GM12874 (cell line): ENCODE results near the gene HCN2.

Experiments
- CTCF ChIP-seq: IDR thresholded peaks from 2 replicates; pipeline ENCODE4 v1.5.1; 2011; ENCODE audit warnings: low read depth, mild to moderate bottlenecking, control low read depth, low read length, moderate library complexity; ENCODE audit not compliant: insufficient read depth

The HCN2 gene

GRCh38 chr19:560121-560520 lies 29.6 kb upstream of the HCN2 start:
- no peak for TF ChIP-seq CTCF

- TF ChIP-seq CTCF = no peak
Measured at GRCh38 chr19:566403-566802, 23.3 kb upstream of the HCN2 start.

GRCh38 chr19:566844-567243 lies 22.8 kb upstream of the HCN2 start:
- TF ChIP-seq CTCF = no peak

- no peak for TF ChIP-seq CTCF
Measured at GRCh38 chr19:567296-567900, 22.3 kb upstream of the HCN2 start.

GRCh38 chr19:570251-570686 lies 19.4 kb upstream of the HCN2 start:
- TF ChIP-seq CTCF = no peak

- no peak for TF ChIP-seq CTCF
Measured at GRCh38 chr19:570937-571565, 18.6 kb upstream of the HCN2 start.

- no peak for TF ChIP-seq CTCF
Measured at GRCh38 chr19:571566-571974, 18.1 kb upstream of the HCN2 start.
